ENCODE measurements around the gene KCNN1.
"Not testable (repeated sequence)": the region's sequence is repeated elsewhere in the genome, so short reads cannot be mapped to it uniquely, and the experiment has no call there.

The KCNN1 gene

GRCh38 chr19:18029617-18030338 lies 62.9 kb downstream of the KCNN1 start:
- DNase-seq (ENCODE audit: low read depth, low spot score): no peak
- Histone ChIP-seq H3K4me3 (ENCODE audit: low read length) (no peak overlapping the region), H3K27me3 (ENCODE audit: control insufficient read depth, insufficient read depth, low read length) (no peaks in the 10 kb centered on the region), H3K9me3 (ENCODE audit: control insufficient read depth, insufficient read depth, low read length) (no peaks in the 10 kb centered on the region), H3K36me3 (ENCODE audit: control insufficient read depth, insufficient read depth, low read length) (no peaks in the 10 kb centered on the region), H3K4me1 (ENCODE audit: control insufficient read depth, insufficient read depth, low read length) (no peaks in the 10 kb centered on the region), H3K27ac (ENCODE audit: low read length) (no peak overlapping the region)
- WGBS (ENCODE audit: insufficient coverage, insufficient read length): no CpG with 5 or more reads among the region's 8 CpGs

GRCh38 chr19:18031401-18031800 lies 64.5 kb downstream of the KCNN1 start:
- H3K27ac ChIP-seq (ENCODE audit: low read length); H3K4me1 ChIP-seq (ENCODE audit: control insufficient read depth, insufficient read depth, low read length); H3K4me3 ChIP-seq (ENCODE audit: low read length); H3K27me3 ChIP-seq (ENCODE audit: control insufficient read depth, insufficient read depth, low read length); H3K36me3 ChIP-seq (ENCODE audit: control insufficient read depth, insufficient read depth, low read length); DNase-seq (ENCODE audit: low read depth, low spot score); H3K9me3 ChIP-seq (ENCODE audit: control insufficient read depth, insufficient read depth, low read length): not testable (repeated sequence)
- no CpG with 5 or more reads among the region's 5 CpGs for WGBS (ENCODE audit: insufficient coverage, insufficient read length)

GRCh38 chr19:18032102-18032501 lies 65.2 kb downstream of the KCNN1 start:
- not testable (repeated sequence) for H3K4me1 ChIP-seq (ENCODE audit: control insufficient read depth, insufficient read depth, low read length); DNase-seq (ENCODE audit: low read depth, low spot score); H3K4me3 ChIP-seq (ENCODE audit: low read length); H3K27me3 ChIP-seq (ENCODE audit: control insufficient read depth, insufficient read depth, low read length); H3K27ac ChIP-seq (ENCODE audit: low read length); H3K9me3 ChIP-seq (ENCODE audit: control insufficient read depth, insufficient read depth, low read length); H3K36me3 ChIP-seq (ENCODE audit: control insufficient read depth, insufficient read depth, low read length)
- WGBS (ENCODE audit: insufficient coverage, insufficient read length): no CpG with 5 or more reads among the region's 2 CpGs

GRCh38 chr19:18041054-18041453 lies 74.1 kb downstream of the KCNN1 start:
- Histone ChIP-seq H3K36me3 (ENCODE audit: control insufficient read depth, insufficient read depth, low read length) (no peaks in the 10 kb centered on the region), H3K27ac (ENCODE audit: low read length) (no peak overlapping the region), H3K27me3 (ENCODE audit: control insufficient read depth, insufficient read depth, low read length) (no peaks in the 10 kb centered on the region; the same call in 1 of the 2 replicates), H3K4me3 (ENCODE audit: low read length) (no peak overlapping the region), H3K4me1 (ENCODE audit: control insufficient read depth, insufficient read depth, low read length) (no peaks in the 10 kb centered on the region), H3K9me3 (ENCODE audit: control insufficient read depth, insufficient read depth, low read length) (no peaks in the 10 kb centered on the region)
- no peak for DNase-seq (ENCODE audit: low read depth, low spot score)
- no CpG with 5 or more reads among the region's 2 CpGs for WGBS (ENCODE audit: insufficient coverage, insufficient read length)

GRCh38 chr19:18043676-18044075 lies 76.8 kb downstream of the KCNN1 start:
- H3K4me1 ChIP-seq (ENCODE audit: control insufficient read depth, insufficient read depth, low read length): no peaks in the 10 kb centered on the region
- no peaks in the 10 kb centered on the region for H3K9me3 ChIP-seq (ENCODE audit: control insufficient read depth, insufficient read depth, low read length)
- no peaks in the 10 kb centered on the region for H3K36me3 ChIP-seq (ENCODE audit: control insufficient read depth, insufficient read depth, low read length)
- DNase-seq (ENCODE audit: low read depth, low spot score): no peak
- H3K27ac ChIP-seq (ENCODE audit: low read length): no peak overlapping the region
- H3K4me3 ChIP-seq (ENCODE audit: low read length): no peak overlapping the region
- WGBS (ENCODE audit: insufficient coverage, insufficient read length): no CpG with 5 or more reads among the region's 3 CpGs
- no peaks in the 10 kb centered on the region for H3K27me3 ChIP-seq (ENCODE audit: control insufficient read depth, insufficient read depth, low read length)

- Histone ChIP-seq H3K36me3 (ENCODE audit: control insufficient read depth, insufficient read depth, low read length) (no peaks in the 10 kb centered on the region; the same call in 1 of the 2 replicates), H3K27me3 (ENCODE audit: control insufficient read depth, insufficient read depth, low read length) (no peaks in the 10 kb centered on the region), H3K9me3 (ENCODE audit: control insufficient read depth, insufficient read depth, low read length) (no peaks in the 10 kb centered on the region), H3K4me3 (ENCODE audit: low read length) (no peak overlapping the region), H3K4me1 (ENCODE audit: control insufficient read depth, insufficient read depth, low read length) (no peaks in the 10 kb centered on the region), H3K27ac (ENCODE audit: low read length) (no peak overlapping the region)
- WGBS (ENCODE audit: insufficient coverage, insufficient read length): no CpG with 5 or more reads among the region's 12 CpGs
- no peak for DNase-seq (ENCODE audit: low read depth, low spot score)
These were observed 78.0 kb downstream of the KCNN1 start for GRCh38 chr19:18044825-18045304.

- Histone ChIP-seq H3K4me1 (ENCODE audit: control insufficient read depth, insufficient read depth, low read length) (no peaks in the 10 kb centered on the region), H3K27me3 (ENCODE audit: control insufficient read depth, insufficient read depth, low read length) (no peaks in the 10 kb centered on the region), H3K4me3 (ENCODE audit: low read length) (no peak overlapping the region), H3K9me3 (ENCODE audit: control insufficient read depth, insufficient read depth, low read length) (no peaks in the 10 kb centered on the region), H3K36me3 (ENCODE audit: control insufficient read depth, insufficient read depth, low read length) (no peaks in the 10 kb centered on the region; the same call in 1 of the 2 replicates), H3K27ac (ENCODE audit: low read length) (no peak overlapping the region)
- DNase-seq (ENCODE audit: low read depth, low spot score): no peak
- WGBS (ENCODE audit: insufficient coverage, insufficient read length): no CpG with 5 or more reads among the region's 7 CpGs
These were observed 78.6 kb downstream of the KCNN1 start for GRCh38 chr19:18045307-18046050.

- no CpG with 5 or more reads among the region's 14 CpGs for WGBS (ENCODE audit: insufficient coverage, insufficient read length)
- no peaks in the 10 kb centered on the region for H3K27me3 ChIP-seq (ENCODE audit: control insufficient read depth, insufficient read depth, low read length)
- no peaks in the 10 kb centered on the region for H3K4me1 ChIP-seq (ENCODE audit: control insufficient read depth, insufficient read depth, low read length)
- H3K27ac ChIP-seq (ENCODE audit: low read length): no peak overlapping the region
- H3K4me3 ChIP-seq (ENCODE audit: low read length): no peak overlapping the region
- DNase-seq (ENCODE audit: low read depth, low spot score): no peak
- no peaks in the 10 kb centered on the region; the same call in 1 of the 2 replicates for H3K36me3 ChIP-seq (ENCODE audit: control insufficient read depth, insufficient read depth, low read length)
- no peaks in the 10 kb centered on the region for H3K9me3 ChIP-seq (ENCODE audit: control insufficient read depth, insufficient read depth, low read length)
These were observed 79.3 kb downstream of the KCNN1 start for GRCh38 chr19:18046059-18046718.

GRCh38 chr19:18049385-18049784 lies 82.5 kb downstream of the KCNN1 start:
- Histone ChIP-seq H3K4me1 (ENCODE audit: control insufficient read depth, insufficient read depth, low read length) (0 out of 2 replicates have a peak, but pooled peaks cover 2% of the 10 kb centered on the region), H3K4me3 (ENCODE audit: low read length) (no peak overlapping the region), H3K27me3 (ENCODE audit: control insufficient read depth, insufficient read depth, low read length) (no peaks in the 10 kb centered on the region), H3K9me3 (ENCODE audit: control insufficient read depth, insufficient read depth, low read length) (no peaks in the 10 kb centered on the region), H3K27ac (ENCODE audit: low read length) (no peak overlapping the region), H3K36me3 (ENCODE audit: control insufficient read depth, insufficient read depth, low read length) (no peaks in the 10 kb centered on the region; the same call in 1 of the 2 replicates)
- no peak for DNase-seq (ENCODE audit: low read depth, low spot score)
- WGBS (ENCODE audit: insufficient coverage, insufficient read length): no CpG with 5 or more reads among the region's 10 CpGs

All from iPS DF 6.9 (cell line).